OCI-LY7 (cell line): Measurements from ENCODE around the gene MPRIP. TPM values are rescaled to one million over a fixed set of nuclear protein-coding genes. Genes with fewer than 3 reads are reported as not detected.

Experiments
- BruUV-seq: library from RNA; stranded (reverse); fragments of 400-500 nt; replicated peaks from 2 replicates; lab custom pipeline; 2021; lab: Mats Ljungman, UMichigan
- CTCF ChIA-PET: fragments of 300-600 bp; sonication (Branson Sonifier 250); formaldehyde crosslinking; loops from one replicate; lab custom pipeline; 2022; ENCODE audit warnings: antibody characterized with exemption; ENCODE audit not compliant: unreplicated experiment; lab: Charles Lee
- POLR2A ChIA-PET: fragments of 300-600 bp; sonication (Branson Sonifier 250); formaldehyde crosslinking; loops from one replicate; lab custom pipeline; 2022; ENCODE audit warnings: antibody characterized with exemption; lab: Charles Lee
- DNase-seq: peaks from one replicate; pipeline ENCODE4 v3.0.0-alpha.2; 2015; ENCODE audit warnings: low spot score
- H2AFZ ChIP-seq: fragments of 200-600 bp; sonication (generic), shearing (Covaris generic); 2 replicates; pipeline ENCODE4 v1.6.1; 2014; ENCODE audit warnings: mild to moderate bottlenecking, antibody characterized with exemption, low read length, moderate library complexity
- H3K27ac ChIP-seq: fragments of 200-600 bp; sonication (generic); 2 replicates; pipeline ENCODE4 v1.5.1; 2014; ENCODE audit warnings: mixed run types, low read depth, mild to moderate bottlenecking, moderate library complexity, low read length, inconsistent platforms; ENCODE audit not compliant: poor library complexity, severe bottlenecking
- H3K36me3 ChIP-seq: fragments of 200-600 bp; sonication (generic); 2 replicates; pipeline ENCODE4 v1.6.1; 2014; ENCODE audit warnings: mild to moderate bottlenecking, antibody characterized with exemption, low read length, moderate library complexity, mixed read lengths; ENCODE audit not compliant: insufficient read depth
- H3K4me1 ChIP-seq: fragments of 200-600 bp; sonication (generic); 2 replicates; pipeline ENCODE4 v1.5.1; 2014; ENCODE audit warnings: mild to moderate bottlenecking, low read length; ENCODE audit not compliant: insufficient read depth, poor library complexity, severe bottlenecking
- H3K4me2 ChIP-seq: fragments of 200-600 bp; sonication (generic); 2 replicates; pipeline ENCODE4 v1.6.1; 2014; ENCODE audit warnings: mild to moderate bottlenecking, low read length
- H3K4me3 ChIP-seq: fragments of 200-600 bp; sonication (generic); 2 replicates; pipeline ENCODE4 v1.5.1; 2014; ENCODE audit warnings: mild to moderate bottlenecking, low read depth, low read length; ENCODE audit not compliant: poor library complexity, severe bottlenecking
- H3K79me2 ChIP-seq: fragments of 200-600 bp; sonication (generic); 2 replicates; pipeline ENCODE4 v1.6.1; 2016; ENCODE audit warnings: low read depth, mild to moderate bottlenecking, low read length, moderate library complexity, mixed read lengths; ENCODE audit not compliant: insufficient read depth
- H3K9me2 ChIP-seq: fragments of 200-600 bp; sonication (generic); 2 replicates; pipeline ENCODE4 v1.6.1; 2016; ENCODE audit warnings: mild to moderate bottlenecking, low read length, mixed read lengths; ENCODE audit not compliant: insufficient read depth
- H3K9me3 ChIP-seq: fragments of 200-600 bp; sonication (generic); 2 replicates; pipeline ENCODE4 v1.6.1; 2014; ENCODE audit warnings: mild to moderate bottlenecking, mixed run types, low read length, mixed read lengths
- H4K20me1 ChIP-seq: fragments of 200-600 bp; sonication (generic); 2 replicates; pipeline ENCODE4 v1.6.1; 2014; ENCODE audit warnings: mild to moderate bottlenecking, antibody characterized with exemption, low read length, moderate library complexity, mixed read lengths; ENCODE audit not compliant: insufficient read depth
- EZH2phosphoT487 ChIP-seq: fragments of 200-600 bp; sonication (generic); IDR thresholded peaks from 2 replicates; pipeline ENCODE4 v1.6.1; 2018; ENCODE audit warnings: low read depth, borderline replicate concordance, mild to moderate bottlenecking, mixed run types, antibody characterized with exemption, low read length, moderate library complexity, mixed read lengths
- intact Hi-C: fragments of 100-400 bp; cut with micrococcal nuclease; formaldehyde crosslinking; loops from one replicate; pipeline ENCODE4 v1.10.0; 2022; ENCODE audit not compliant: unreplicated experiment
- total RNA-seq, 2 experiments: library from RNA; depleted of rRNA in 1 of 2; stranded (reverse); fragments of >200 nt in 1 of 2; shearing (Covaris generic) in 1 of 2; gene quantifications; 2 replicates each; pipeline ENCODE4 v1.2.3, GENCODE V29; 2014 to 2022
- TF ChIP-seq, protein P1 (sequence below): fragments of 200-600 bp; sonication (generic); conservative IDR thresholded peaks from 2 replicates; pipeline ENCODE4 v1.5.1; 2014; ENCODE audit warnings: mild to moderate bottlenecking, antibody characterized with exemption, low read length, moderate library complexity, mixed read lengths

The MPRIP gene
- total RNA-seq, 2 experiments from 2014 or later = 73.3 to 109 TPM

DNA sequence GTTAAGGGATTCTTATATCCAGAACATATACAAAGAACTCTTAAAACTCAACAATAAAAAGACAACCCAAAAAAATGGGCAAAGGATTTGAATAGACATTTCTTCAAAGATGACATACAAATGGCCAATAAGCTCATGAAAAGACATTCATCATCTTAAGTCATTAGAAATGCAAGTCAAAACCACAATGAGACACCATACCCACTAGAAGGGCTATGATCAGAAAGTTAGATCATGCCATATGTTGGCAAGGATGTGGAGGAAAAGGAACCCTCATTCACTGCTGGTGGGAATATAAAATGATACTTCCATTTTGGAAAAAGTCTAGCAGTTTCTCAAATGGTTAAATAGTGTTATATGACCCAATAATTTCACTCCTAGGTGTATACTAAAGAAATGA lies 154.5 kb downstream of the MPRIP start:
- no TSS peak for BruUV-seq
- DNase-seq = no peak
- CTCF ChIA-PET = no interaction called here
- Histone ChIP-seq H3K79me2 (no peaks in the 10 kb centered on the region), H3K9me3 (no peaks in the 10 kb centered on the region), H2AFZ (no peak overlapping the region), H3K4me3 (no peak overlapping the region), H3K27ac (no peak overlapping the region), H3K4me2 (no peak overlapping the region), H3K9me2 (no peaks in the 10 kb centered on the region), H3K4me1 (no peaks in the 10 kb centered on the region), H4K20me1 (no peaks in the 10 kb centered on the region), H3K36me3 (no peaks in the 10 kb centered on the region)
- POLR2A ChIA-PET = interaction anchor here (0.9 kb wide), 1 partner anchor 76 kb away, joined by 3 read pairs; no protein-coding TSS in a partner anchor
- TF ChIP-seq, protein P1, sequence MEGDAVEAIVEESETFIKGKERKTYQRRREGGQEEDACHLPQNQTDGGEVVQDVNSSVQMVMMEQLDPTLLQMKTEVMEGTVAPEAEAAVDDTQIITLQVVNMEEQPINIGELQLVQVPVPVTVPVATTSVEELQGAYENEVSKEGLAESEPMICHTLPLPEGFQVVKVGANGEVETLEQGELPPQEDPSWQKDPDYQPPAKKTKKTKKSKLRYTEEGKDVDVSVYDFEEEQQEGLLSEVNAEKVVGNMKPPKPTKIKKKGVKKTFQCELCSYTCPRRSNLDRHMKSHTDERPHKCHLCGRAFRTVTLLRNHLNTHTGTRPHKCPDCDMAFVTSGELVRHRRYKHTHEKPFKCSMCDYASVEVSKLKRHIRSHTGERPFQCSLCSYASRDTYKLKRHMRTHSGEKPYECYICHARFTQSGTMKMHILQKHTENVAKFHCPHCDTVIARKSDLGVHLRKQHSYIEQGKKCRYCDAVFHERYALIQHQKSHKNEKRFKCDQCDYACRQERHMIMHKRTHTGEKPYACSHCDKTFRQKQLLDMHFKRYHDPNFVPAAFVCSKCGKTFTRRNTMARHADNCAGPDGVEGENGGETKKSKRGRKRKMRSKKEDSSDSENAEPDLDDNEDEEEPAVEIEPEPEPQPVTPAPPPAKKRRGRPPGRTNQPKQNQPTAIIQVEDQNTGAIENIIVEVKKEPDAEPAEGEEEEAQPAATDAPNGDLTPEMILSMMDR = no peak
- no peak for TF ChIP-seq EZH2phosphoT487
- intact Hi-C loops = no loop called here

- TF ChIP-seq EZH2phosphoT487 = no peak
- TF ChIP-seq, protein P1 = no peak
- no TSS peak for BruUV-seq
- Histone ChIP-seq H3K27ac (no peak overlapping the region), H3K4me2 (no peak overlapping the region), H3K4me3 (no peak overlapping the region), H3K79me2 (no peaks in the 10 kb centered on the region), H3K9me2 (no peaks in the 10 kb centered on the region), H3K36me3 (no peaks in the 10 kb centered on the region), H3K9me3 (no peaks in the 10 kb centered on the region), H2AFZ (no peak overlapping the region), H3K4me1 (no peaks in the 10 kb centered on the region), H4K20me1 (no peaks in the 10 kb centered on the region)
- ChIA-PET POLR2A (no interaction called here), CTCF (no interaction called here)
- intact Hi-C loops = no loop called here
- DNase-seq = no peak
These were observed 156.0 kb downstream of the MPRIP start for GRCh38 chr17:17198281-17198680.

DNA sequence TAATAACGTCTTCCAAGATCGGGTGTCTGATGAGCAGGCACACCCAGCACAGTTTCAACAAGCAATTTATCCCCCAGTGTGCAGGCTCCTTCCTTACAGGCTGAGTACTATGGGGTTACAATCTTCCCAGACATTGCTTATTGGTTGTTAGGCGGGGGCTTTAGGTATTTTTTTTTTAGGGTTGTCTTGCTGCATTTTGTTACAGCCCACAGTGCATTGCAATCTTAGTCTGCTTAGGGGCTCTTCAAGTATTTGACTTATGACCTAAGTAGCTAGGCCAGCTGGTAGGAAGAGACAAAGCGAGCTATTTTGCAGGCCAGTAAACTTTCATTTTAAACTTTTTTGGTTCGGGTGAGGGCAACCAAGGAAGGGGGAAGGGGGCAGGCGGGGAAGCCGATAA lies 158.1 kb downstream of the MPRIP start:
- DNase-seq = no peak
- Histone ChIP-seq H3K27ac (no peak overlapping the region), H3K9me2 (no peaks in the 10 kb centered on the region), H3K4me3 (no peak overlapping the region), H2AFZ (no peak overlapping the region), H3K36me3 (no peaks in the 10 kb centered on the region), H3K9me3 (no peaks in the 10 kb centered on the region), H3K4me1 (no peaks in the 10 kb centered on the region), H3K4me2 (no peak overlapping the region), H4K20me1 (no peaks in the 10 kb centered on the region), H3K79me2 (no peaks in the 10 kb centered on the region)
- intact Hi-C loops = no loop called here
- ChIA-PET POLR2A (no interaction called here), CTCF (no interaction called here)
- no peak for TF ChIP-seq EZH2phosphoT487
- TF ChIP-seq, protein P1 = no peak
- no TSS peak for BruUV-seq
